ENCODE data around the gene SLC48A1.

Gene SLC48A1

GRCh38 chr12:47773062-47773857, at the start of gene SLC48A1:
TSS of gene SLC48A1 (plus strand) at chr12:47773238. CDS start at chr12:47773305, 67 bp downstream.
- DNase-seq = peak; percentile 46

DNA sequence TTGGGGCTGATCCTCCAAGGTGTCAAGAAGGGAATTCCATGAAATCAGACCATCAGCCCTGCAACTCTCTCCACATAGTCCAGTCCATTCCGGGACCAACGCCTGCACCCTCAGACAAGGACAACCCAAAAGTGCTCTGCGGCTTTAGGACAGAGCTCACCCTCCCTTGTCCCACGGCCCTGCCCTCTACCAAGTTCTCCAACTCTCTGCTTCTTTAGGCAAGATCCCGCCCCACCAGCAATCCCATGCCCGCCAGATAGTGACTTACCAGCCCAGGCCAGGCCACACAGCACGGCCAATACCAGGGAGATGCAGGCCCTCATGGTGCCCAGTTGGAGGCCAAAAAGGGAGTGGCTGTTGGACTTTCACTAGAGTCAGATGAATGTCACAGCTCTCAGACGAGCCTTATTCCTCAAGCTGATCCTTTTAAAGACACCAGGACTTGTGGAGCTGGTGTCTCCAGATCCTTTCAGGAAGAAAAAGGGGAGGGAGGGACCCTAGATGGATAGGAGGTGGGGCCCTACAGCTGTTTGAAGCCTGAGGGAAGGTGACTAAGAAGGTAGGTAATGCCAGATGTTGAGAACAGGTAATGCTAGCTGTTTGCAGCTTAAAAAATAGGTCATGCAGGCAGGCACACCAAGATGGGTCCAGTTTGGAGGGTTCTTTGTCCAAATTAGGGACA, 47.8 kb upstream of the SLC48A1 start, which contains the start of gene ENDOU:
Gene ENDOU, minus strand, starts transcription at position 400 of the 682 bp plus-strand sequence. Its CDS starts 77 bp downstream, at position 323.
- DNase-seq = no peak

- DNase-seq = no peak
Observed at GRCh38 chr12:47725893-47726292, 47.1 kb upstream of the SLC48A1 start.

- DNase-seq = no peak
Observed at GRCh38 chr12:47729233-47729632, 43.8 kb upstream of the SLC48A1 start.

DNA sequence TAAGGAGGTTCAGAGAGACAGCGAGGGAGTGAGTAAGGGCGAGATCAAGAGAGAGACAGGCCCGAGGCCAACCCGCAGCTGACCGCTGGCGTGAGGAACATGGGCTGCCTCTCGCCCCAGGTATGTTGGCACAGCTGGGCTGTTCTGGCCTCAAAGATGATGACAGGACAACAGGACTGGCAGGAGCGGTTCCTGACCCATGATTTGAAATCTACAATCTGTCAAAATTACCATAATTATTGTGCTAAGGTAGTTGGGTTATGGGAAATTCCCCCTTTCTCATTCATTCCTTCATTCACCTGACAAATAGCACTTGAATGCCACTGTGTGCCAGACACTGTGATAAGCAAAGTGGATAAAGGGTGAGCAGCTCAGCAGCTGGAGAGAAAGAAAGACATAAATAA, 42.7 kb upstream of the SLC48A1 start:
- peak; percentile 24 for DNase-seq

GRCh38 chr12:47731723-47732122, 41.3 kb upstream of the SLC48A1 start:
- DNase-seq = no peak

DNA sequence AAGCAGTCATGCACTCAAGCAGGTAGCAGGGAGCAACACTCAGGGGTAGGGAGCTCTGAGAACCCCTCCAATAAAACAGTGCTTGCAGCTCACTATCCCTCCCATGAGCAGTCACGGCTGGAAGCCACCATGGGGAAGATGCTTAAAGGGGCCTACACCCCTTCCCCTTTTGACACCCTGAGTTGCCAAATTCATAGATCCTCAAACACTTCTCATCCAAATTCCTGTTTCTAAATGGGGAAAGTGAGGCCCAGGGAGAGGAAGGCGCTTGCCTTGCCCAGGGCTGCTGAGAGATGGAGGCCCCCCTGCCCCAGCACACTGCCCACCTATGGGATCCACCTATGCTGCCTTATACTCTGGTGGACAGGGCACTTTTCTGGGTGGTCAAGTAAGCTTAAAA, 40.5 kb upstream of the SLC48A1 start:
- no peak for DNase-seq

- DNase-seq = no peak
Observed at GRCh38 chr12:47733142-47733541, 39.9 kb upstream of the SLC48A1 start.

GRCh38 chr12:47734725-47735480, 38.1 kb upstream of the SLC48A1 start:
- DNase-seq = no peak

- no peak for DNase-seq
Observed at GRCh38 chr12:47735649-47736048, 37.4 kb upstream of the SLC48A1 start.

DNA sequence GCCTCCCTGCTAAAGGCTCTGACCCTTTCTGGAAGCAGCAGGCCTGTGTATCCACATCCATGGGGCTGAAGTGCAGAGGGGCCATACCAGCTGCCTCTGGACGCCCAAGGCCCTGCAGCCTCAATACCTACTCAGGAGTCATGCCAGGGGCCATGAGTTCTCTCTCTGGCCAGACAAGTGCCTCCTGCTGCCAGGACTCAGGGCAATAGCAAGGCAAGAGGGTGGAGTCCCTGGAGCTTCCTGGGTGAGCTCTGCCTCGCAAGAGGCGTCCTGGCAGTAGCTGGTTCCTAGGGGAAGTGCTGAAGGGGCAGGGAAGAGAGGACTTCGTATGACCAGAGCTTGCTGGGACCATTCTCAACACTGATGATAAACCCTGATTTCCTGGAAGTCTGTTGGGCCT, 36.8 kb upstream of the SLC48A1 start:
- no peak for DNase-seq

GRCh38 chr12:47736877-47737676, 36.0 kb upstream of the SLC48A1 start:
- no peak for DNase-seq

DNA sequence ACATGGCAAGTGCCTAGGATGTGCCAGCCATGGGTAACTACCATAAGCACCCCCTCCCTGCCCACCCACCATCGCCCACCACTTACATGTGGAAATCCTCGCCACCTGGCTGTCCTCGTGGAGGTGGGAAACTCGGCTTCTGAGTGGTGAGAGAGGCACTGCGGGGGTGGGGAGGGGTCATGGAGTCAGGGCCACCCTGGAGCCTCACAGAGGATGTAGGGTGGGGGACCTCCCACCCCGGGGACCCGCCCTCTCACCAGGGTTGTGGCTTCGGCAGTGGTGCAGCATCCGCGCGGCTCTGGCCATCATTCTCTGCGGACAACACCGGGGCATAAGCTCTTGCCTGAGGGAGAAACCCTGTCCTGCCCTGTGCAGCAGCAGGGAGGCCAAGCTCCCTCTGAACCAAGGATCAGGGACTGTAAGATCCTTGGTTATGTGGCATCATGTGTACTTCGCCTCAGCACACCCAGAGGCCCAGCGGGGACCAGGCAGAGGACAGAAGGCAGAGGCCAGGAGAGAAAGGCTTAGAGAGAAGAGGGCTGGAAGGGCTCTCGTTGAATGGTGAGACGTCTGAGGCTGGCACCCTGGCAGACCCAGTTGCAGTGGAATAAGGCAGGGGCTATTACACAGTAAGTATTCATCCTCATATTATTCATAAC, 35.0 kb upstream of the SLC48A1 start:
- DNase-seq = no peak

DNA sequence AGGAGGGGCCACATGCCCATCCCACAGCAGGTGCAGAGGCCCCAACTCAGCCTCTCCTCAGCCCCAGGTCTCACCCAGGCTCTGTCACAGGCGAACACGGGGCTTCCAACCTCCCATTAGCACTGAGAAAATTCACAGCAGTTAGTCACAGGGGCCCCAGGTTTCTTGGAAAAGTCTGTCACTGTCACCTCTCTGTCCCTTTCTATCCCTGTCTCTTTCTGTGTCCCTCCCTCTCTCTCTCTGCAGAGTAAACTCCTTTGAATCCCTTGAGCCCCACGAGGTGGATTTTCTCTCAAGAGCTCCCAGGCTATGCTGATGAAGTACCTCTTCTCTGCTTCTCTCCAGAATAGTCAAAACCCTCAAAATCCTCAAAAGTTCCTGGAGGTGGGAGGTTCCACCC, 33.7 kb upstream of the SLC48A1 start:
- DNase-seq = no peak

- DNase-seq = peak; percentile 32
Observed at GRCh38 chr12:47739979-47740378, 33.1 kb upstream of the SLC48A1 start.

DNA sequence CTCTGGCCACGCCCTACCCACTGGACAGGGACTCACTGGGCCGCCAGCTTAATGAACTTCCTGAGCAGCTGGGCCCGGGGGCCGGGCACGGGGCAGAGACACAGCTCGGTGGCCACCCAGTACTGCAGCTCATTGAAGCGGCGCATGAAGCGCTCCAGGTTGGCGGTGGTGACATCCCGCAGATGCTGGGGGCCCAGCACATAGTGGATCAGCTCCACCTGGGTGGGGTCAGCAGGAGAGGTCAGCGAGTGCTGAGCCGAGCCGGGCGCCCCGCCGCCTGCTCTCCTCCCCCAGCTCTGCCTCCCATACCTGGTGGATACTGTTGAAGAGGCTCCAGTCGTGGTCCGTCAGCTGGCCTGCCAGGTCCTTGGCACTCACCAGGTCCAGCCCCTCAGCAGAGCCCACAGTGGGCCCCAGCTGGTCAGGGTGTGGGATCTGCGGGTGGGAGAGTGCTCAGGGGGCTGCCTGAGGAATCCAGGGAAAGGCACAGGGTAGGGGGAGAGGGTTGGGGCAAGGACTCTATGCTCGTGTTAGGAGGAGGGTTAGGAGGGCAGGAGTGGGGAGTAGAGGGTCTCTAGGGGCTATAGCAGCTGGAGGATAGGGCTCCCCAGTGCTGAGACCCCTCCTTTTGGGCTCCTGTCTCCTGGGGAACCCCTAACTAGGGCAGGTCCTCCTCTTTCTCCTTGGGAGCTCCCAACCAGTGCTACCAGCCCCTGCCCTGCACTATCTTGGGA, 32.3 kb upstream of the SLC48A1 start:
- DNase-seq = peak; percentile 34

GRCh38 chr12:47741340-47741703, 31.7 kb upstream of the SLC48A1 start:
- peak; percentile 90 for DNase-seq

- DNase-seq = no peak
Observed at GRCh38 chr12:47742253-47742825, 30.7 kb upstream of the SLC48A1 start.

DNA sequence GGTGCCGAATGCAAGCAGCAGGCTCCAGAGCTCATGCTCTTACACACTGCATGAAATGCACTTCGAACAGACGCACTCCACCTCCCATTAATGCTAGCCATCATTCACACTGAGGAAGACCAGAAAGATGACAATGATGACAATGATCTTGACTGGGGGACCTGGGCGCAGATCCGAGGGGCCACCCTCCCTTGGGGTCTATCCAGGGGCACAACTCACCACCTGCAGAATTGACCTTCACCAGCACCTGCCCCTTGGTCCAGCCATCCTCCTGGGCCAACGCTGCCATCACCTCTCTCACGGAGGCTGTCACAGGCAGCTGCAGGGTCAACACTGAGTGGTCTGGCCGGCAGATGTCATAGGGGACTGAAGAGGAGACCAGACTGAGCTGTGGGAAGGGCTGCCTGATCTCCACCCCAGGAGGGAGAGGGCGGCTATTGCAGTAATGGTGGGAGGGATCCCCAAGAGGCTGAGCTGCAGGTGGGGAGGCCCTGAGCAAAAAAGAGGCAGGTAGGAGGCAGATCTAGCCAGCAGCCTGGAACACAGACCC, 29.7 kb upstream of the SLC48A1 start:
- DNase-seq = no peak

- peak; percentile 72 for DNase-seq
Observed at GRCh38 chr12:47744005-47744651, 28.9 kb upstream of the SLC48A1 start.

Data from NCI-H510A treated with DMSO at 0.1 percent for 48 hours (cell line).